SK-N-SH (cell line): ENCODE measurements around the gene DGCR6.

ENCODE experiments used
- CHD2 ChIP-seq: fragments of 150-350 bp; IDR thresholded peaks from 2 replicates; pipeline ENCODE4 v1.6.1; 2018; ENCODE audit warnings: low read length; ENCODE audit not compliant: partially characterized antibody
- EP300 ChIP-seq, 2 experiments: IDR thresholded peaks; 2 replicates each; pipeline versions ENCODE4 v1.4.0 to v1.6.1; 2012; ENCODE audit warnings: borderline replicate concordance in 1 of 2, low read depth in 1 of 2, low read length in 1 of 2
- FOXJ3 ChIP-seq: sonication (generic); formaldehyde crosslinking; IDR thresholded peaks from 2 replicates; pipeline ENCODE4 v1.5.1; 2020; ENCODE audit warnings: mild to moderate bottlenecking, missing genetic modification reagents
- MEF2A ChIP-seq: IDR thresholded peaks from 2 replicates; pipeline ENCODE4 v1.4.0; 2012; ENCODE audit warnings: low read depth, borderline replicate concordance
- RCOR1 ChIP-seq: fragments of 150-350 bp; IDR thresholded peaks from 2 replicates; pipeline ENCODE4 v1.6.1; 2017; ENCODE audit warnings: antibody characterized with exemption, low read length
- REST ChIP-seq: IDR thresholded peaks from 2 replicates; pipeline ENCODE4 v1.6.1; 2012; ENCODE audit warnings: mild to moderate bottlenecking, low read depth, low read length, moderate library complexity
- RXRA ChIP-seq: IDR thresholded peaks from 2 replicates; pipeline ENCODE4 v1.4.0; 2012; ENCODE audit warnings: low read depth, mild to moderate bottlenecking, borderline replicate concordance
- TAF1 ChIP-seq: IDR thresholded peaks from 2 replicates; pipeline ENCODE4 v1.6.1; 2012; ENCODE audit warnings: low read depth, mild to moderate bottlenecking, low read length, moderate library complexity, borderline replicate concordance
- YY1 ChIP-seq: IDR thresholded peaks from 2 replicates; pipeline ENCODE4 v1.4.0; 2012; ENCODE audit warnings: low read depth, mild to moderate bottlenecking
- TF ChIP-seq, protein P1 (sequence below): fragments of 200-600 bp; sonication (generic); IDR thresholded peaks from 2 replicates; pipeline ENCODE4 v1.6.1; 2017; ENCODE audit warnings: antibody characterized with exemption, mild to moderate bottlenecking, moderate library complexity
- TF ChIP-seq, protein P2 (sequence below): IDR thresholded peaks from 2 replicates; pipeline ENCODE4 v1.4.0; 2012; ENCODE audit warnings: low read depth, borderline replicate concordance

GRCh38 chr22:18931905-18932652 lies 26.0 kb downstream of the DGCR6 start:
- TF ChIP-seq CHD2 = no peak
- no peak for TF ChIP-seq FOXJ3 (CRISPR knock-in tag)
- TF ChIP-seq, protein P1, sequence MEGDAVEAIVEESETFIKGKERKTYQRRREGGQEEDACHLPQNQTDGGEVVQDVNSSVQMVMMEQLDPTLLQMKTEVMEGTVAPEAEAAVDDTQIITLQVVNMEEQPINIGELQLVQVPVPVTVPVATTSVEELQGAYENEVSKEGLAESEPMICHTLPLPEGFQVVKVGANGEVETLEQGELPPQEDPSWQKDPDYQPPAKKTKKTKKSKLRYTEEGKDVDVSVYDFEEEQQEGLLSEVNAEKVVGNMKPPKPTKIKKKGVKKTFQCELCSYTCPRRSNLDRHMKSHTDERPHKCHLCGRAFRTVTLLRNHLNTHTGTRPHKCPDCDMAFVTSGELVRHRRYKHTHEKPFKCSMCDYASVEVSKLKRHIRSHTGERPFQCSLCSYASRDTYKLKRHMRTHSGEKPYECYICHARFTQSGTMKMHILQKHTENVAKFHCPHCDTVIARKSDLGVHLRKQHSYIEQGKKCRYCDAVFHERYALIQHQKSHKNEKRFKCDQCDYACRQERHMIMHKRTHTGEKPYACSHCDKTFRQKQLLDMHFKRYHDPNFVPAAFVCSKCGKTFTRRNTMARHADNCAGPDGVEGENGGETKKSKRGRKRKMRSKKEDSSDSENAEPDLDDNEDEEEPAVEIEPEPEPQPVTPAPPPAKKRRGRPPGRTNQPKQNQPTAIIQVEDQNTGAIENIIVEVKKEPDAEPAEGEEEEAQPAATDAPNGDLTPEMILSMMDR = no peak
- no peak for TF ChIP-seq REST
- no peak for TF ChIP-seq EP300 (IDR thresholded peaks at IDR 0.05; ENCODE audit: borderline replicate concordance in 1 of 2, low read depth in 1 of 2, low read length in 1 of 2)
- TF ChIP-seq RXRA = no peak
- no peak for TF ChIP-seq YY1
- TF ChIP-seq RCOR1 = no peak
- TF ChIP-seq MEF2A = no peak
- no peak for TF ChIP-seq TAF1
- TF ChIP-seq, protein P2, sequence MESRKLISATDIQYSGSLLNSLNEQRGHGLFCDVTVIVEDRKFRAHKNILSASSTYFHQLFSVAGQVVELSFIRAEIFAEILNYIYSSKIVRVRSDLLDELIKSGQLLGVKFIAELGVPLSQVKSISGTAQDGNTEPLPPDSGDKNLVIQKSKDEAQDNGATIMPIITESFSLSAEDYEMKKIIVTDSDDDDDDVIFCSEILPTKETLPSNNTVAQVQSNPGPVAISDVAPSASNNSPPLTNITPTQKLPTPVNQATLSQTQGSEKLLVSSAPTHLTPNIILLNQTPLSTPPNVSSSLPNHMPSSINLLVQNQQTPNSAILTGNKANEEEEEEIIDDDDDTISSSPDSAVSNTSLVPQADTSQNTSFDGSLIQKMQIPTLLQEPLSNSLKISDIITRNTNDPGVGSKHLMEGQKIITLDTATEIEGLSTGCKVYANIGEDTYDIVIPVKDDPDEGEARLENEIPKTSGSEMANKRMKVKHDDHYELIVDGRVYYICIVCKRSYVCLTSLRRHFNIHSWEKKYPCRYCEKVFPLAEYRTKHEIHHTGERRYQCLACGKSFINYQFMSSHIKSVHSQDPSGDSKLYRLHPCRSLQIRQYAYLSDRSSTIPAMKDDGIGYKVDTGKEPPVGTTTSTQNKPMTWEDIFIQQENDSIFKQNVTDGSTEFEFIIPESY = no peak
